ENCODE data around the gene GRB7.
A peak's percentile ranks its signal among the peaks of the same experiment; 100 is the strongest.
"Not testable (repeated sequence)": the region's sequence is repeated elsewhere in the genome, so short reads cannot be mapped to it uniquely, and the experiment has no call there.

The GRB7 gene

GRCh38 chr17:39709998-39710964, 27.5 kb upstream of the GRB7 start:
- DNase-seq (ENCODE audit: low spot score), result no peak

GRCh38 chr17:39711071-39711470, 26.7 kb upstream of the GRB7 start:
- DNase-seq (ENCODE audit: low spot score), result not testable (repeated sequence)

GRCh38 chr17:39711851-39712250, 25.9 kb upstream of the GRB7 start:
- no peak for DNase-seq (ENCODE audit: low spot score)

- no peak for DNase-seq (ENCODE audit: low spot score)
These were observed 23.5 kb upstream of the GRB7 start for GRCh38 chr17:39714234-39714633.

GRCh38 chr17:39715375-39716072, 22.2 kb upstream of the GRB7 start:
- DNase-seq (ENCODE audit: low spot score), result no peak

- DNase-seq (ENCODE audit: low spot score), result no peak
These were observed 21.5 kb upstream of the GRB7 start for GRCh38 chr17:39716073-39716818.

- DNase-seq (ENCODE audit: low spot score), result no peak
These were observed 20.7 kb upstream of the GRB7 start for GRCh38 chr17:39716879-39717536.

- DNase-seq (ENCODE audit: low spot score), result no peak
These were observed 20.1 kb upstream of the GRB7 start for GRCh38 chr17:39717660-39718059.

GRCh38 chr17:39719563-39720355, 18.0 kb upstream of the GRB7 start:
- DNase-seq (ENCODE audit: low spot score), result no peak

GRCh38 chr17:39722104-39722503, 15.6 kb upstream of the GRB7 start:
- no peak for DNase-seq (ENCODE audit: low spot score)

GRCh38 chr17:39722965-39723848, 14.5 kb upstream of the GRB7 start:
- no peak for DNase-seq (ENCODE audit: low spot score)

- no peak for DNase-seq (ENCODE audit: low spot score)
These were observed 13.0 kb upstream of the GRB7 start for GRCh38 chr17:39724731-39725130.

- DNase-seq (ENCODE audit: low spot score), result not testable (repeated sequence)
These were observed 11.8 kb upstream of the GRB7 start for GRCh38 chr17:39725923-39726322.

- no peak for DNase-seq (ENCODE audit: low spot score)
These were observed 11.1 kb upstream of the GRB7 start for GRCh38 chr17:39726617-39727016.

GRCh38 chr17:39727556-39727955, 10.2 kb upstream of the GRB7 start:
- no peak for DNase-seq (ENCODE audit: low spot score)

GRCh38 chr17:39729280-39729851, 8.4 kb upstream of the GRB7 start:
- DNase-seq (ENCODE audit: low spot score), result peak; percentile 62

GRCh38 chr17:39730095-39730921, 7.4 kb upstream of the GRB7 start, which contains the start of gene MIEN1:
MIEN1 (minus strand) TSS chr17:39730532; CDS start chr17:39730495, 37 bp downstream.
- DNase-seq (ENCODE audit: low spot score), result peak; percentile 84

- DNase-seq (ENCODE audit: low spot score), result no peak
These were observed 5.2 kb upstream of the GRB7 start for GRCh38 chr17:39732586-39732985.

- no peak for DNase-seq (ENCODE audit: low spot score)
These were observed 1.9 kb upstream of the GRB7 start for GRCh38 chr17:39735882-39736281.

Data from RKO (cell line).